RWPE2 (cell line): ENCODE measurements around the gene ABCA1.
"Not testable (repeated sequence)": the region's sequence is repeated elsewhere in the genome, so short reads cannot be mapped to it uniquely, and the experiment has no call there.

ENCODE experiments used
- ATAC-seq: fragments of 200-7000 bp; cut with Tn5 transposase; 3 replicates; pipeline ENCODE4 v1.9.1; 2021; ENCODE audit warnings: low read depth
- DNase-seq: peaks from one replicate; pipeline ENCODE4 v3.0.0-alpha.2; 2020; ENCODE audit warnings: low spot score
- H3K27ac ChIP-seq: fragments of 450-650 bp; 2 replicates; pipeline ENCODE4 v1.5.1; 2017; ENCODE audit warnings: mild to moderate bottlenecking; ENCODE audit not compliant: poor library complexity, severe bottlenecking
- H3K27me3 ChIP-seq: fragments of 250-450 bp; sonication (Bioruptor Pico); 2 replicates; pipeline ENCODE4 v1.5.1; 2021; ENCODE audit warnings: mild to moderate bottlenecking, moderate library complexity; ENCODE audit not compliant: insufficient read depth, poor library complexity, severe bottlenecking
- H3K36me3 ChIP-seq: fragments of 250-450 bp; sonication (Bioruptor Pico); 2 replicates; pipeline ENCODE4 v1.5.1; 2020; ENCODE audit warnings: low read depth, mild to moderate bottlenecking, moderate library complexity
- H3K4me1 ChIP-seq: fragments of 250-450 bp; sonication (Bioruptor Pico); 2 replicates; pipeline ENCODE4 v1.5.1; 2021; ENCODE audit warnings: mild to moderate bottlenecking, moderate library complexity; ENCODE audit not compliant: insufficient read depth, poor library complexity, severe bottlenecking
- H3K4me3 ChIP-seq: fragments of 250-450 bp; sonication (Bioruptor Pico); 2 replicates; pipeline ENCODE4 v1.5.1; 2021; ENCODE audit warnings: mild to moderate bottlenecking, moderate library complexity; ENCODE audit not compliant: severe bottlenecking
- H3K9me3 ChIP-seq: fragments of 250-450 bp; sonication (Bioruptor Pico); 2 replicates; pipeline ENCODE4 v1.5.1; 2021; ENCODE audit warnings: mild to moderate bottlenecking, moderate library complexity; ENCODE audit not compliant: severe bottlenecking
- TF ChIP-seq, protein P1 (sequence below): fragments of 450-650 bp; IDR thresholded peaks from one replicate; pipeline ENCODE4 v1.5.1; 2017; ENCODE audit warnings: mild to moderate bottlenecking, moderate library complexity; ENCODE audit not compliant: poor library complexity, severe bottlenecking

Gene ABCA1

GRCh38 chr9:104775574-104775936, 152.4 kb downstream of the ABCA1 start:
- Histone ChIP-seq H3K36me3 (no peaks in the 10 kb centered on the region), H3K4me3 (no peak overlapping the region), H3K27ac (no peak overlapping the region), H3K27me3 (no peaks in the 10 kb centered on the region), H3K4me1 (no peaks in the 10 kb centered on the region), H3K9me3 (no peaks in the 10 kb centered on the region)
- DNase-seq (no peak), ATAC-seq (no peak)
- TF ChIP-seq, protein P1, sequence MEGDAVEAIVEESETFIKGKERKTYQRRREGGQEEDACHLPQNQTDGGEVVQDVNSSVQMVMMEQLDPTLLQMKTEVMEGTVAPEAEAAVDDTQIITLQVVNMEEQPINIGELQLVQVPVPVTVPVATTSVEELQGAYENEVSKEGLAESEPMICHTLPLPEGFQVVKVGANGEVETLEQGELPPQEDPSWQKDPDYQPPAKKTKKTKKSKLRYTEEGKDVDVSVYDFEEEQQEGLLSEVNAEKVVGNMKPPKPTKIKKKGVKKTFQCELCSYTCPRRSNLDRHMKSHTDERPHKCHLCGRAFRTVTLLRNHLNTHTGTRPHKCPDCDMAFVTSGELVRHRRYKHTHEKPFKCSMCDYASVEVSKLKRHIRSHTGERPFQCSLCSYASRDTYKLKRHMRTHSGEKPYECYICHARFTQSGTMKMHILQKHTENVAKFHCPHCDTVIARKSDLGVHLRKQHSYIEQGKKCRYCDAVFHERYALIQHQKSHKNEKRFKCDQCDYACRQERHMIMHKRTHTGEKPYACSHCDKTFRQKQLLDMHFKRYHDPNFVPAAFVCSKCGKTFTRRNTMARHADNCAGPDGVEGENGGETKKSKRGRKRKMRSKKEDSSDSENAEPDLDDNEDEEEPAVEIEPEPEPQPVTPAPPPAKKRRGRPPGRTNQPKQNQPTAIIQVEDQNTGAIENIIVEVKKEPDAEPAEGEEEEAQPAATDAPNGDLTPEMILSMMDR: no peak

- no peak overlapping the region for H3K4me3 ChIP-seq
- no peaks in the 10 kb centered on the region for H3K9me3 ChIP-seq
- no peak overlapping the region for H3K27ac ChIP-seq
- no peaks in the 10 kb centered on the region for H3K4me1 ChIP-seq
- ATAC-seq: no peak
- no peak for DNase-seq
- TF ChIP-seq, protein P1: no peak
- H3K36me3 ChIP-seq: no peaks in the 10 kb centered on the region
- H3K27me3 ChIP-seq: no peaks in the 10 kb centered on the region
Observed at GRCh38 chr9:104774831-104775573, 153.0 kb downstream of the ABCA1 start.

DNA sequence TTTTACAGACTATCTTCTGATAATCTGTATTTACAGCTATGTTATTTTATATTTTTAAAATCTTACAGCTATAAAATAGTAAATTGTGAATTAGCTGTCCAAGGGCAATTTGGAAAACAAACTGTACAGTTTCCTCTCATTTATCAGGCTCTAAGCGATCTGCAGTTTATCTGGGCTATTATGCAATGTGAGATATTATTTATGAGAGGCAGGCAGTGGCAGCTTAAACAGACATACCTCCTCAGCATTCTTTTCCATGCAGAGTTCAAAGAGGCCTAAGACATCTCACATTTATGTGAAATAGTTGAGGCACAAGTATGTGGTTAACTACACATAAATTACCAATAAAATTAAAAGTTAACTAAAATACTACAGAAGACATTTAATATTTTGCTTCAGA, 153.8 kb downstream of the ABCA1 start:
- no peaks in the 10 kb centered on the region for H3K36me3 ChIP-seq
- DNase-seq (no peak), ATAC-seq (no peak)
- TF ChIP-seq, protein P1: no peak
- H3K4me1 ChIP-seq: no peaks in the 10 kb centered on the region
- no peak overlapping the region for H3K27ac ChIP-seq
- H3K9me3 ChIP-seq: no peaks in the 10 kb centered on the region
- H3K4me3 ChIP-seq: no peak overlapping the region
- H3K27me3 ChIP-seq: no peaks in the 10 kb centered on the region

- H3K27ac ChIP-seq: no peak overlapping the region
- DNase-seq (no peak), ATAC-seq (no peak)
- H3K4me1 ChIP-seq: no peaks in the 10 kb centered on the region
- H3K36me3 ChIP-seq: no peaks in the 10 kb centered on the region
- no peak overlapping the region for H3K4me3 ChIP-seq
- no peaks in the 10 kb centered on the region for H3K27me3 ChIP-seq
- TF ChIP-seq, protein P1: no peak
- H3K9me3 ChIP-seq: no peaks in the 10 kb centered on the region
Observed at GRCh38 chr9:104772714-104773510, 155.0 kb downstream of the ABCA1 start.

DNA sequence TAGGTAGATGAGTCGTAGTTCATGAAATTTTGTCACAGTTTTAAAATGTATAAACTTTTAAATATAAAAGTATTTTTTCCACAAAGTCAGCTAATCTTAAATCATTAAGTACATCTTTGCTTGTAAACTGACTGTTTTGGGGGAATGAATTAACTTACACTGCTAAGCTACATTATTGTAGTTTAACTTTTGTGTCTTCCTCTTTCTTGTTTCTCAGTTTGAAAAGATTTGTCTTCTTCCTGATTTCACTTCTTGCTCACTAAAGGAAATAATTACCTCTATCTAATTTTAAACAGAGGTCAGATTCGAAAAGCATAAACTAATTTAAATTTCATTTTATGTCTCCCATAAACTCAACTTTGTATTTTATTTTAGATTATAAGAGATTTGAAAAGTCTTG, 158.3 kb downstream of the ABCA1 start:
- H3K36me3 ChIP-seq: no peaks in the 10 kb centered on the region
- DNase-seq (no peak), ATAC-seq (no peak)
- TF ChIP-seq, protein P1: no peak
- no peak overlapping the region for H3K4me3 ChIP-seq
- H3K27ac ChIP-seq: no peak overlapping the region
- H3K4me1 ChIP-seq: no peaks in the 10 kb centered on the region
- H3K9me3 ChIP-seq: no peaks in the 10 kb centered on the region
- no peaks in the 10 kb centered on the region for H3K27me3 ChIP-seq

DNA sequence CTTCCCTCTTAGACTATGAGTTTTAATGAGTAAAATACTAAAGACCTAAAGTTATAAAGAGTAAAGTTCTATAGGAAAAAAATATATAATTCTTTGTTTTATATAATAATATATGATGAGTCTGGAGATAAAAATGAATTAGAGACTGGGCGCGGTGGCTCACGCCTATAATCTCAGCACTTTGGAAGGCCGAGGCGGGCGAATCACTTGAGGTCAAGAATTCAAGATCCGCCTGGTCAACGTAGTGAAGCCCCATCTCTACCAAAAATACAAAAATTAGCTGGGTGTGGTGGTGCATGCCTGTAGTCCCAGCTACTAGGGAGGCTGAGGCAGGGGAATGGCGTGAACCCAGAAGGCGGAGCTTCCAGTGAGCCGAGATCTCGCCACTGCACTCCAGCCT, 158.9 kb downstream of the ABCA1 start:
- H3K27me3 ChIP-seq, H3K9me3 ChIP-seq, H3K27ac ChIP-seq, ATAC-seq, H3K4me1 ChIP-seq, H3K4me3 ChIP-seq, DNase-seq, H3K36me3 ChIP-seq: not testable (repeated sequence)
